ENCODE data around the gene ZMIZ2.

DNA sequence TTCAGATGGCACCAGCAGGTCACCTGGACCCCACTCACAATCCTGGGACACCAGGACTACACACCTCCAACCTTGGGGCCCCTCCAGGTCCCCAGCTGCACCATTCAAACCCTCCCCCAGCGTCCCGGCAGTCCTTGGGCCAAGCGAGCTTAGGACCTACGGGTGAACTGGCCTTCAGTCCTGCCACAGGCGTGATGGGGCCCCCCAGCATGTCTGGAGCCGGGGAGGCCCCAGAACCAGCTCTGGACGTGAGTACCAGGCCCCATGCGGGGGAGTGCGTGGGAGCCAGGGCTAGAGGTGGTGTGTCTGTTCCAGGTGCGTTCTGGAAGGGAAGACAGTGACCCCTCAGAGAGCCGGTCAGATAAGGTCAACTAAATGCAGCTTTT, 17.8 kb downstream of the ZMIZ2 start:
- TF ChIP-seq ERF (CRISPR knock-in tag; IDR thresholded peaks at IDR 0.05): no peak
- TF ChIP-seq SMARCA4 (IDR thresholded peaks at IDR 0.05): no peak
- no peak for TF ChIP-seq POLR2AphosphoS5 (IDR thresholded peaks at IDR 0.05; ENCODE audit: control insufficient read depth, insufficient read depth, low read depth, low read length)
- TF ChIP-seq, protein P1, sequence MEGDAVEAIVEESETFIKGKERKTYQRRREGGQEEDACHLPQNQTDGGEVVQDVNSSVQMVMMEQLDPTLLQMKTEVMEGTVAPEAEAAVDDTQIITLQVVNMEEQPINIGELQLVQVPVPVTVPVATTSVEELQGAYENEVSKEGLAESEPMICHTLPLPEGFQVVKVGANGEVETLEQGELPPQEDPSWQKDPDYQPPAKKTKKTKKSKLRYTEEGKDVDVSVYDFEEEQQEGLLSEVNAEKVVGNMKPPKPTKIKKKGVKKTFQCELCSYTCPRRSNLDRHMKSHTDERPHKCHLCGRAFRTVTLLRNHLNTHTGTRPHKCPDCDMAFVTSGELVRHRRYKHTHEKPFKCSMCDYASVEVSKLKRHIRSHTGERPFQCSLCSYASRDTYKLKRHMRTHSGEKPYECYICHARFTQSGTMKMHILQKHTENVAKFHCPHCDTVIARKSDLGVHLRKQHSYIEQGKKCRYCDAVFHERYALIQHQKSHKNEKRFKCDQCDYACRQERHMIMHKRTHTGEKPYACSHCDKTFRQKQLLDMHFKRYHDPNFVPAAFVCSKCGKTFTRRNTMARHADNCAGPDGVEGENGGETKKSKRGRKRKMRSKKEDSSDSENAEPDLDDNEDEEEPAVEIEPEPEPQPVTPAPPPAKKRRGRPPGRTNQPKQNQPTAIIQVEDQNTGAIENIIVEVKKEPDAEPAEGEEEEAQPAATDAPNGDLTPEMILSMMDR (IDR thresholded peaks at IDR 0.05 in 2 of 3, conservative IDR thresholded peaks at IDR 0.05 in 1 of 3; ENCODE audit: insufficient read depth in 2 of 3, low read depth in 1 of 3, low read length in 3 of 3): no peak
- TF ChIP-seq SP1 (CRISPR knock-in tag; IDR thresholded peaks at IDR 0.05): no peak
- no peak for TF ChIP-seq BRD4 (IDR thresholded peaks at IDR 0.05)
- no peak for TF ChIP-seq ZBED1 (IDR thresholded peaks at IDR 0.05)
- TF ChIP-seq HNRNPL (IDR thresholded peaks at IDR 0.05; ENCODE audit: low read depth, low read length): no peak
- no peak for TF ChIP-seq ARID2 (IDR thresholded peaks at IDR 0.05)
- TF ChIP-seq REST (IDR thresholded peaks at IDR 0.05; ENCODE audit: borderline replicate concordance): no peak
- no peak for TF ChIP-seq REST (CRISPR knock-in tag; IDR thresholded peaks at IDR 0.05; ENCODE audit: low read depth)
- TF ChIP-seq, protein P2, sequence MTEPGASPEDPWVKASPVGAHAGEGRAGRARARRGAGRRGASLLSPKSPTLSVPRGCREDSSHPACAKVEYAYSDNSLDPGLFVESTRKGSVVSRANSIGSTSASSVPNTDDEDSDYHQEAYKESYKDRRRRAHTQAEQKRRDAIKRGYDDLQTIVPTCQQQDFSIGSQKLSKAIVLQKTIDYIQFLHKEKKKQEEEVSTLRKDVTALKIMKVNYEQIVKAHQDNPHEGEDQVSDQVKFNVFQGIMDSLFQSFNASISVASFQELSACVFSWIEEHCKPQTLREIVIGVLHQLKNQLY (CRISPR knock-in tag; conservative IDR thresholded peaks at IDR 0.05): no peak
- TF ChIP-seq FUS (optimal IDR thresholded peaks at IDR 0.05; ENCODE audit: low read depth, low read length): no peak
